ENCODE measurements around the gene ZDHHC5. TPM values are rescaled to one million over a fixed set of nuclear protein-coding genes. Genes with fewer than 3 reads are reported as not detected.
"Not testable (repeated sequence)": the region's sequence is repeated elsewhere in the genome, so short reads cannot be mapped to it uniquely, and the experiment has no call there.

Gene ZDHHC5
- total and polyA plus RNA-seq, 9 donors: 19.9 to 62.6 (median 39.9) TPM

DNA sequence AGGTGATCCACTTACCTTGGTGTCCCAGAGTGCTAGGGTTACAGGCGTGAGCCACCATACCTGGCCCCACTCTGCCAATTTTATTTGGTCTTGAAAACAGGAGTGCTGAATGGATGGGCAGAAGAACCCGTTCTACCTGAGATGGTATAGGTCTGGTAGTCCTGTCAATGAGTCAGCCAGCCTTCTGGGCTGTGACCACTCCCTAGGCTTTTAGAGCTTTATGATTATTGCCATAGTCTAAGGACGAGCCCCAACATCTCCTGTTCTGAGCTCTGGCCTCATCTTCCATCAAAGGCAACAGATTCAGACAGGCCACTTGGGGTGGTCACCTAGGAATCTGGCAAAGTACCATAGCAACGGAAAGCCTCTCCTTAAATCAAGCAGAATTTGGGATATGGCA lies 11.5 kb downstream of the ZDHHC5 start:
- Histone ChIP-seq H3K27ac (no peak overlapping the region), H3K4me1 (ENCODE audit: insufficient read depth) (peaks cover 11% of the 10 kb centered on the region), H3K36me3 (no peaks in the 10 kb centered on the region), H3K4me3 (no peak overlapping the region), H3K9me3 (no peaks in the 10 kb centered on the region), H3K27me3 (no peaks in the 10 kb centered on the region)
- 74 to 86% (median 79%) methylated on average over 4 of the region's 4 CpGs for WGBS, 3 donors
- intact Hi-C loops (cut with DNase I): no loop called here
- no peak for DNase-seq
- TF ChIP-seq EP300 (IDR thresholded peaks at IDR 0.05): no peak
- TF ChIP-seq CTCF (IDR thresholded peaks at IDR 0.05): no peak
- TF ChIP-seq POLR2A (IDR thresholded peaks at IDR 0.05): no peak

GRCh38 chr11:57680552-57680874 lies 12.6 kb downstream of the ZDHHC5 start:
- Histone ChIP-seq H3K9me3 (no peaks in the 10 kb centered on the region), H3K4me1 (ENCODE audit: insufficient read depth) (peaks cover 11% of the 10 kb centered on the region), H3K36me3 (no peaks in the 10 kb centered on the region), H3K27ac (no peak overlapping the region), H3K27me3 (no peaks in the 10 kb centered on the region), H3K4me3 (no peak overlapping the region)
- no peak for DNase-seq
- WGBS, 3 donors: 80 to 82% (median 81%) methylated on average over 2 of the region's 2 CpGs
- TF ChIP-seq POLR2A (IDR thresholded peaks at IDR 0.05) (no peak), CTCF (IDR thresholded peaks at IDR 0.05) (no peak), EP300 (IDR thresholded peaks at IDR 0.05) (no peak)
- intact Hi-C loops (cut with DNase I): no loop called here

- WGBS, 3 donors: 58 to 77% (median 67%) methylated on average over 1 of the region's 1 CpG
Observed at GRCh38 chr11:57681168-57681567, 13.3 kb downstream of the ZDHHC5 start.

GRCh38 chr11:57690474-57690873 lies 22.6 kb downstream of the ZDHHC5 start:
- intact Hi-C loops (cut with DNase I); DNase-seq; H3K36me3 ChIP-seq; H3K27me3 ChIP-seq; H3K9me3 ChIP-seq; H3K4me1 ChIP-seq (ENCODE audit: insufficient read depth); H3K4me3 ChIP-seq; H3K27ac ChIP-seq: not testable (repeated sequence)
- 96 to 99% (median 98%) methylated on average over 5 of the region's 5 CpGs for WGBS, 3 donors

More at GRCh38 chr11:57681168-57681567, 13.3 kb downstream of the ZDHHC5 start:
- no peaks in the 10 kb centered on the region for H3K27me3 ChIP-seq
- TF ChIP-seq POLR2A (IDR thresholded peaks at IDR 0.05) (no peak), CTCF (IDR thresholded peaks at IDR 0.05) (no peak), EP300 (IDR thresholded peaks at IDR 0.05) (no peak)
- no peak overlapping the region for H3K4me3 ChIP-seq
- no peak overlapping the region for H3K27ac ChIP-seq
- no peaks in the 10 kb centered on the region for H3K36me3 ChIP-seq
- H3K4me1 ChIP-seq (ENCODE audit: insufficient read depth): peaks cover 11% of the 10 kb centered on the region
- H3K9me3 ChIP-seq: no peaks in the 10 kb centered on the region
- DNase-seq: no peak
- intact Hi-C loops (cut with DNase I): no loop called here

DNA sequence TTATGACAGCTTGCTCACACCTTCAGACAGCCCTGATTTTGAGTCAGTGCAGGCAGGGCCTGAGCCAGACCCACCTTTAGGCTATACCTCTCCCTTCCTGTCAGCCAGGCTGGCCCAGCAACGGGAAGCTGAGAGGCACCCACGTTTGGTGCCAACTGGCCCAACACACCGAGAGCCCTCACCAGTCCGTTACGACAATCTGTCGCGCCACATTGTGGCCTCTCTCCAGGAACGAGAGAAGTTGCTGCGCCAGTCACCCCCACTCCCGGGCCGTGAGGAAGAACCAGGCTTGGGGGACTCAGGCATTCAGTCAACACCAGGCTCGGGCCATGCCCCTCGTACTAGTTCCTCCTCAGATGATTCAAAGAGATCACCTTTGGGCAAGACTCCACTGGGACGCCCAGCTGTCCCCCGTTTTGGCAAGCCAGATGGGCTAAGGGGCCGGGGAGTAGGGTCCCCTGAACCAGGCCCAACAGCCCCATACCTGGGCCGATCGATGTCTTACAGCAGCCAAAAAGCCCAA lies 31.0 kb downstream of the ZDHHC5 start:
- no peaks in the 10 kb centered on the region for H3K9me3 ChIP-seq
- H3K27ac ChIP-seq: no peak overlapping the region
- intact Hi-C loops (cut with DNase I): no loop called here
- H3K27me3 ChIP-seq: no peaks in the 10 kb centered on the region
- DNase-seq: no peak
- H3K4me3 ChIP-seq: no peak overlapping the region
- H3K4me1 ChIP-seq (ENCODE audit: insufficient read depth): peaks cover 3% of the 10 kb centered on the region
- no peaks in the 10 kb centered on the region for H3K36me3 ChIP-seq
- no peak for TF ChIP-seq EP300 (IDR thresholded peaks at IDR 0.05)
- TF ChIP-seq POLR2A (IDR thresholded peaks at IDR 0.05): no peak
- no peak for TF ChIP-seq CTCF (IDR thresholded peaks at IDR 0.05)
- WGBS, 3 donors: 80 to 85% (median 80%) methylated on average over 18 of the region's 18 CpGs
